Neural cell (in vitro differentiated cells): ENCODE data around the gene SRP14.
"Not testable (repeated sequence)": the region's sequence is repeated elsewhere in the genome, so short reads cannot be mapped to it uniquely, and the experiment has no call there.

ENCODE experiments used
- CTCF ChIP-seq: fragments of 450-650 bp; IDR thresholded peaks from 2 replicates; pipeline ENCODE4 v1.5.1; 2014; ENCODE audit warnings: antibody characterized with exemption, mild to moderate bottlenecking, moderate library complexity; ENCODE audit not compliant: poor library complexity, severe bottlenecking
- EP300 ChIP-seq: fragments of 450-650 bp; conservative IDR thresholded peaks from 2 replicates; pipeline ENCODE4 v1.6.1; 2014; ENCODE audit warnings: antibody characterized with exemption, mild to moderate bottlenecking, moderate library complexity; ENCODE audit not compliant: poor library complexity, severe bottlenecking
- EZH2 ChIP-seq: fragments of 200-600, 300-800 bp; shearing (Covaris generic), sonication (generic); IDR thresholded peaks from 2 replicates; pipeline ENCODE4 v1.6.1; 2014; ENCODE audit warnings: antibody characterized with exemption, low read length, borderline replicate concordance, mild to moderate bottlenecking; ENCODE audit not compliant: insufficient read depth, poor library complexity, severe bottlenecking
- POLR2AphosphoS5 ChIP-seq: IDR thresholded peaks from 2 replicates; pipeline ENCODE4 v1.6.1; 2012
- SMC3 ChIP-seq: fragments of 450-650 bp; conservative IDR thresholded peaks from 2 replicates; pipeline ENCODE4 v1.6.1; 2014; ENCODE audit warnings: antibody characterized with exemption, mild to moderate bottlenecking, moderate library complexity; ENCODE audit not compliant: poor library complexity

GRCh38 chr15:40074656-40075055 lies 35.7 kb upstream of the SRP14 start:
- TF ChIP-seq SMC3, CTCF, EP300, POLR2AphosphoS5, EZH2: not testable (repeated sequence)
